HEK293 (cell line): ENCODE measurements around the gene HSDL2.
A peak's percentile ranks its signal among the peaks of the same experiment; 100 is the strongest.

Experiments used
- FEZF1 ChIP-seq: fragments of 450-650 bp; formaldehyde crosslinking; IDR thresholded peaks from 2 replicates; pipeline ENCODE4 v1.5.1; 2016; ENCODE audit warnings: missing biosample characterization, missing genetic modification characterization
- HIC1 ChIP-seq: fragments of 450-650 bp; formaldehyde crosslinking; IDR thresholded peaks from 2 replicates; pipeline ENCODE4 v1.5.1; 2016; ENCODE audit warnings: missing biosample characterization, missing genetic modification characterization
- HOXD13 ChIP-seq: sonication (generic); formaldehyde crosslinking; IDR thresholded peaks from 2 replicates; pipeline ENCODE4 v1.8.0; 2022; ENCODE audit warnings: missing genetic modification reagents, borderline replicate concordance
- RBAK ChIP-seq: fragments of 450-650 bp; formaldehyde crosslinking; IDR thresholded peaks from 2 replicates; pipeline ENCODE4 v1.5.1; 2016; ENCODE audit warnings: missing biosample characterization, missing genetic modification characterization
- TSHZ1 ChIP-seq: fragments of 450-650 bp; formaldehyde crosslinking; IDR thresholded peaks from 2 replicates; pipeline ENCODE4 v1.5.1; 2016; ENCODE audit warnings: missing biosample characterization, missing genetic modification characterization, borderline replicate concordance
- YY1 ChIP-seq: fragments of 450-650 bp; formaldehyde crosslinking; IDR thresholded peaks from 2 replicates; pipeline ENCODE4 v1.5.1; 2018; ENCODE audit warnings: missing biosample characterization, missing genetic modification characterization
- ZBTB17 ChIP-seq: fragments of 450-650 bp; formaldehyde crosslinking; IDR thresholded peaks from 2 replicates; pipeline ENCODE4 v1.5.1; 2016; ENCODE audit warnings: missing biosample characterization, missing genetic modification characterization
- ZFP3 ChIP-seq: fragments of 450-650 bp; formaldehyde crosslinking; IDR thresholded peaks from 2 replicates; pipeline ENCODE4 v1.5.1; 2016; ENCODE audit warnings: low read depth, missing biosample characterization, missing genetic modification characterization
- ZNF10 ChIP-seq: fragments of 450-650 bp; formaldehyde crosslinking; IDR thresholded peaks from 2 replicates; pipeline ENCODE4 v1.5.1; 2017; ENCODE audit warnings: missing biosample characterization, missing genetic modification characterization
- ZNF146 ChIP-seq: fragments of 450-650 bp; formaldehyde crosslinking; IDR thresholded peaks from 2 replicates; pipeline ENCODE4 v1.5.1; 2016; ENCODE audit warnings: missing biosample characterization, missing genetic modification characterization
- ZNF157 ChIP-seq: fragments of 450-650 bp; formaldehyde crosslinking; IDR thresholded peaks from 2 replicates; pipeline ENCODE4 v1.5.1; 2016; ENCODE audit warnings: missing biosample characterization, missing genetic modification characterization
- ZNF169 ChIP-seq: fragments of 450-650 bp; formaldehyde crosslinking; IDR thresholded peaks from 2 replicates; pipeline ENCODE4 v1.5.1; 2016; ENCODE audit warnings: missing biosample characterization, missing genetic modification characterization
- ZNF184 ChIP-seq: fragments of 450-650 bp; IDR thresholded peaks from 2 replicates; pipeline ENCODE4 v1.5.1; 2018; ENCODE audit warnings: missing biosample characterization, mild to moderate bottlenecking, missing genetic modification characterization
- ZNF211 ChIP-seq: fragments of 450-650 bp; formaldehyde crosslinking; IDR thresholded peaks from 2 replicates; pipeline ENCODE4 v1.5.1; 2016; ENCODE audit warnings: low read depth, missing biosample characterization, missing genetic modification characterization
- ZNF214 ChIP-seq: fragments of 450-650 bp; formaldehyde crosslinking; IDR thresholded peaks from 2 replicates; pipeline ENCODE4 v1.5.1; 2017; ENCODE audit warnings: missing biosample characterization, mild to moderate bottlenecking, missing genetic modification characterization, borderline replicate concordance
- ZNF24 ChIP-seq: fragments of 450-650 bp; formaldehyde crosslinking; IDR thresholded peaks from 2 replicates; pipeline ENCODE4 v1.5.1; 2016; ENCODE audit warnings: missing biosample characterization, missing genetic modification characterization
- ZNF280D ChIP-seq: fragments of 450-650 bp; formaldehyde crosslinking; IDR thresholded peaks from 2 replicates; pipeline ENCODE4 v1.5.1; 2016; ENCODE audit warnings: missing biosample characterization, missing genetic modification characterization
- ZNF335 ChIP-seq: fragments of 450-650 bp; formaldehyde crosslinking; conservative IDR thresholded peaks from 2 replicates; pipeline ENCODE4 v1.5.1; 2016; ENCODE audit warnings: missing biosample characterization, missing genetic modification characterization
- ZNF391 ChIP-seq: fragments of 450-650 bp; formaldehyde crosslinking; IDR thresholded peaks from 2 replicates; pipeline ENCODE4 v1.5.1; 2016; ENCODE audit warnings: low read depth, missing biosample characterization, missing genetic modification characterization, borderline replicate concordance
- ZNF48 ChIP-seq: fragments of 450-650 bp; formaldehyde crosslinking; IDR thresholded peaks from 2 replicates; pipeline ENCODE4 v1.5.1; 2016; ENCODE audit warnings: missing biosample characterization, missing genetic modification characterization
- ZNF555 ChIP-seq: fragments of 450-650 bp; formaldehyde crosslinking; conservative IDR thresholded peaks from 2 replicates; pipeline ENCODE4 v1.5.1; 2017; ENCODE audit warnings: missing biosample characterization, mild to moderate bottlenecking, missing genetic modification characterization, inconsistent platforms
- ZNF560 ChIP-seq: fragments of 450-650 bp; formaldehyde crosslinking; IDR thresholded peaks from 2 replicates; pipeline ENCODE4 v1.5.1; 2017; ENCODE audit warnings: missing biosample characterization, missing genetic modification characterization, borderline replicate concordance
- ZNF580 ChIP-seq: fragments of 450-650 bp; formaldehyde crosslinking; IDR thresholded peaks from 2 replicates; pipeline ENCODE4 v1.5.1; 2016; ENCODE audit warnings: missing biosample characterization, missing genetic modification characterization
- ZNF610 ChIP-seq: fragments of 450-650 bp; formaldehyde crosslinking; IDR thresholded peaks from 2 replicates; pipeline ENCODE4 v1.5.1; 2016; ENCODE audit warnings: missing biosample characterization, missing genetic modification characterization, borderline replicate concordance
- ZNF629 ChIP-seq: fragments of 450-650 bp; formaldehyde crosslinking; IDR thresholded peaks from 2 replicates; pipeline ENCODE4 v1.5.1; 2017; ENCODE audit warnings: missing biosample characterization, missing genetic modification characterization
- ZNF701 ChIP-seq: fragments of 450-650 bp; formaldehyde crosslinking; IDR thresholded peaks from 2 replicates; pipeline ENCODE4 v1.5.1; 2016; ENCODE audit warnings: missing biosample characterization, missing genetic modification characterization
- ZNF768 ChIP-seq: fragments of 450-650 bp; formaldehyde crosslinking; IDR thresholded peaks from 2 replicates; pipeline ENCODE4 v1.5.1; 2018; ENCODE audit warnings: missing biosample characterization, mild to moderate bottlenecking, missing genetic modification characterization
- ZSCAN18 ChIP-seq: fragments of 450-650 bp; formaldehyde crosslinking; IDR thresholded peaks from 2 replicates; pipeline ENCODE4 v1.5.1; 2016; ENCODE audit warnings: missing biosample characterization, missing genetic modification characterization

HSDL2 gene

GRCh38 chr9:112486221-112487007 lies 106.5 kb downstream of the HSDL2 start, which contains the start of gene KIAA1958 (continued):
- TF ChIP-seq ZNF768 (no peak), TSHZ1 (tag by site-specific recombination) (no peak), YY1 (tag by site-specific recombination) (no peak), ZNF48 (no peak), HOXD13 (CRISPR knock-in tag) (no peak), FEZF1 (tag by site-specific recombination) (no peak), HIC1 (no peak), ZNF146 (tag by site-specific recombination) (0 out of 2 replicates have a peak, but pooled peaks have one; percentile 4), ZBTB17 (tag by site-specific recombination) (peak; percentile 60), ZNF610 (no peak), ZNF211 (tag by site-specific recombination) (no peak), ZNF184 (tag by site-specific recombination) (no peak), ZFP3 (tag by site-specific recombination) (no peak), ZNF157 (tag by site-specific recombination) (no peak), ZNF560 (tag by site-specific recombination) (no peak), ZNF335 (tag by site-specific recombination) (peak; percentile 63), RBAK (tag by site-specific recombination) (no peak), ZNF10 (tag by site-specific recombination) (no peak), ZNF214 (no peak), ZNF24 (tag by site-specific recombination) (no peak), ZNF391 (tag by site-specific recombination) (no peak), ZNF580 (tag by site-specific recombination) (no peak), ZNF629 (tag by site-specific recombination) (peak; percentile 84), ZNF555 (tag by site-specific recombination) (no peak), ZNF280D (0 out of 2 replicates have a peak, but pooled peaks have one; percentile 27), ZNF169 (tag by site-specific recombination) (no peak), ZSCAN18 (tag by site-specific recombination) (no peak), ZNF701 (tag by site-specific recombination) (no peak)
